ENCODE data around the gene BSG.

DNA sequence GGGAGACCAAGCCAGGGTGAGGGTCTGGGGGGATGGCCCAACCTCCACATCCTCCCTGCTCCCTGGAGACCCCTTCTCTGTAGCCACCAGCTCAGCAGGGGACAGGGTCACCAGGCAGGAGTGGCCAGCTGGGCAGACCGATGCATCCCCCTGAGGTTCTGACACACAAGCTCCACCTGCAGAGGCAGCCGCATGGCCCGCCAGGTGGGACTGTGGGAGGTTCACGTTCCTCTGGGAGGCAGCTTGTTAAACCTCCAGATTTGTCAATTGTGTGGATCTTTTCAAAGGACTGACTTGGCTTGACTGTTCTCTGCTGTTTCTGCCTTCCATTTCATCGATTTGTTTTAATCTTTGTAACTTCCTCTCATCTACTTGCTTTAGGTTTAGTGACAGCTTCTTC lies 52.9 kb downstream of the BSG start:
- TF ChIP-seq, protein P1, sequence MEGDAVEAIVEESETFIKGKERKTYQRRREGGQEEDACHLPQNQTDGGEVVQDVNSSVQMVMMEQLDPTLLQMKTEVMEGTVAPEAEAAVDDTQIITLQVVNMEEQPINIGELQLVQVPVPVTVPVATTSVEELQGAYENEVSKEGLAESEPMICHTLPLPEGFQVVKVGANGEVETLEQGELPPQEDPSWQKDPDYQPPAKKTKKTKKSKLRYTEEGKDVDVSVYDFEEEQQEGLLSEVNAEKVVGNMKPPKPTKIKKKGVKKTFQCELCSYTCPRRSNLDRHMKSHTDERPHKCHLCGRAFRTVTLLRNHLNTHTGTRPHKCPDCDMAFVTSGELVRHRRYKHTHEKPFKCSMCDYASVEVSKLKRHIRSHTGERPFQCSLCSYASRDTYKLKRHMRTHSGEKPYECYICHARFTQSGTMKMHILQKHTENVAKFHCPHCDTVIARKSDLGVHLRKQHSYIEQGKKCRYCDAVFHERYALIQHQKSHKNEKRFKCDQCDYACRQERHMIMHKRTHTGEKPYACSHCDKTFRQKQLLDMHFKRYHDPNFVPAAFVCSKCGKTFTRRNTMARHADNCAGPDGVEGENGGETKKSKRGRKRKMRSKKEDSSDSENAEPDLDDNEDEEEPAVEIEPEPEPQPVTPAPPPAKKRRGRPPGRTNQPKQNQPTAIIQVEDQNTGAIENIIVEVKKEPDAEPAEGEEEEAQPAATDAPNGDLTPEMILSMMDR (IDR thresholded peaks at IDR 0.05; ENCODE audit: poor library complexity), result no peak
- TF ChIP-seq EZH2 (IDR thresholded peaks at IDR 0.05; ENCODE audit: borderline replicate concordance), result no peak
- no peak for TF ChIP-seq EZH2phosphoT487 (IDR thresholded peaks at IDR 0.05; ENCODE audit: low read depth, severe bottlenecking, unreplicated experiment)

Data from hepatocyte (in vitro differentiated cells).